GM18870 (cell line): Measurements from ENCODE around the gene PTBP3.
"Not testable (repeated sequence)": the region's sequence is repeated elsewhere in the genome, so short reads cannot be mapped to it uniquely, and the experiment has no call there.

Source experiments
- ATAC-seq: cut with Tn5 transposase; IDR thresholded peaks from one replicate; pipeline ENCODE4 v1.9.1; 2021; ENCODE audit warnings: moderate library complexity; ENCODE audit not compliant: unreplicated experiment

Gene PTBP3

GRCh38 chr9:112323378-112323854 is 10.0 kb downstream of the PTBP3 start:
- ATAC-seq = no peak

DNA sequence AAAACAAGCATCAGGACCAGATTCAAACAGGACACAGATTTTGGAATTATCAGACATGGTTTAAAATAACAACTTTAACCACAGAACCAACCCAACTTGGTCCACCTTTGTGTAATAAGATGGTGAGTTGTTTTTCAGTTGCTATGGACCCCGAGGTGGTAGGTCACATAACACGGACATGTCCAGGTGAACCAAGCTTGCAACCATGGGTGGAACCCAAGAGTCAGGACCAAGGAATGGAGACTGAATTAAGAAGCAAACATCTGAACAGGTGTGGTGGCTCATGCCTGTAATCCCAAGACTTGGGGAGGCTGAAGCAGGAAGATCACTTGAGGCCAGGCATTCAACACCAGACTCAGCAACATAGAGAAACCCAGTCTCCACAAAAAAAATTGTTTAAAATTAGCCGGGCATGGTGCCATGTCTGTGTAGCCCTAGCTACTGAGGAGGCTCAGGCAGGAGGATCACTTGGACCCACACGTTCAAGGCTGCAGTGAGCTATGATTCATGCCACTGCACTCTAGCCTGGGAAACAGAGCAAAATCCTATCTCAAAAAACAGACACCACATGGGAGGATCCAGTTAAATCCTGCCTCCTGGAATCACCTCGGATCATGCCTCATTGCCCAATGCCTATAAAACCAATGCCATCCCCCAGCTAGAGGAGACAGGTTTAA is 10.6 kb downstream of the PTBP3 start:
- ATAC-seq = no peak

GRCh38 chr9:112316258-112316943 is 17.0 kb downstream of the PTBP3 start:
- ATAC-seq = no peak

DNA sequence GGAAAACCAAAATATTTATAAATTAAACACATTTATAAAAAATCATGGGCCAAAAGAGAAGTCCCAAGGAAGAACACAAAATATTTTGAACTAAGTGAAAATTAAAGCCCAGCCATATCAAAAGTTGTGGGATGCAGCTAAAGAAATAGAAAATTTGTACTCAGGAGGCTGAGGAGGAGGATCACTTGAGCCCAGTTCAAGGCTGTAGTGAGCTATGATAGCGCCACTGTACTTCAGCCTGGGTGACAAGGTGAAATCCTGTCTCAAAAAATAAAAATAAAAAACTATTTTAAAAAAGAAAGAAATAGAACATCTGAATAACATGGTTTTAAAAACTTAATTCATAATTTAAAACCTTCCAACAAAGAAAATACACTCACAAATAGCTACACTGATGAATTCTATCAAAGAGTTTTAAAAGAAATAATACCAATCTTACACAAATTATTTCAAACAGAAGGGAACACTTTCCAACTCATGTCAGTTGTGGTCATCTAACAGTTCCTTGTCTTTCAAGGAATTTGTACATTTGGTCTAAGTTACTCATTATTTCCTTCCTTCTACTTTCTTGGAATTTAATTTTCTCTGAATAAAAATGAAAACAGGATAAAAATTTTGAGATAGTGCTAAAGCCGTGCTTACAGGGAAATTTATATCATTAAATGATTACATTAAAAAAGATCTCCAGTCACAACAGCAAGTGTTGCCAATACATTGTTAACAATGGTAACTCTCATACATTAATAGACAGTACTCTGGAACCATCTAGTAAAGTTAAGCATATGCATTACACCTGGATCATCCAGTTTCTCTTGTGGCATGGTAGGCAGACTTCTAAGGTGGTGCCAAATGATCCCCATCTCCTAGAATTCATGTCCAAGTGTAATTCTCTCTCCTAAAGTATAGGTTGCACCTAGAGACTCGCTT is 17.8 kb downstream of the PTBP3 start:
- no peak for ATAC-seq

DNA sequence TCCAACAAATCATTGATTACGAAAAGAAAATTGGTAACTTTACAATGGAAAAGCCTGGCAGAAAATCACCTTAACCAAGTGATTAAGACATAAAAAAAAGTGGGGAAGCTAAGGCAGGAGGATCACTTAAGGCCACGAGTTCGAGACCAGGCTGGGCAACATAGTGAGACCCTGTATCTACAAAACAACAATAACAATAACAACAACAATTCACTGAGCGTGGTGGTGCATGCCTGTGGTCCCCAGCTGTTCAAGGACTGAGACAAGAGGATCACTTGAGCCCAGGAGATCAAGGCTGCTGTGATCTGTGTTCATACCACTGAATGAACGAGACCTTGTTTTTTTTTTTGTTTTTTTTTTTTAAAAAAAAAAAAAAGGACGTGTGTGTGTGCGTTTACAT is 21.3 kb downstream of the PTBP3 start:
- no peak for ATAC-seq

- no peak for ATAC-seq
Measured at GRCh38 chr9:112311497-112311896, 21.9 kb downstream of the PTBP3 start.

- no peak for ATAC-seq
Measured at GRCh38 chr9:112310826-112311225, 22.6 kb downstream of the PTBP3 start.

GRCh38 chr9:112308588-112308987 is 24.8 kb downstream of the PTBP3 start:
- no peak for ATAC-seq

- no peak for ATAC-seq
Measured at GRCh38 chr9:112301420-112301819, 32.0 kb downstream of the PTBP3 start.

DNA sequence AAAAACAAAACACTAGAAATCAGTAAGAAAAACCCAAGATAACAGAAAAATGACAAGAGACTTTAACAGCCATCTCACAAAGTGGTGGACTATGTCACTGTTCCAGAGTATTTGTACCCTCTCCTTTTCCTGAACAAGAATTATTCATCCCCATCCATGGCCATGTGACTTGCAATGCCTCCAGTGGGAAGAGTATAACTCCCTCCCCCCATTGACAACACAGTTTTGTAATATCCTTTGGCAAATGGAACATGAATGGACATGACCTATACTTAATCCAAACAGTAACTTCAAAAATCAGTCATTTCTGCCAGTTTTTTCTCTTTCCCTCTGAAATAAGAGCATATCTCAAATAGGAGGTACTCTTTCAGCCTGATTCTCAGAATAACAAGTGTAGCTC is 33.9 kb downstream of the PTBP3 start:
- no peak for ATAC-seq

- no peak for ATAC-seq
Measured at GRCh38 chr9:112296929-112297328, 36.5 kb downstream of the PTBP3 start.

DNA sequence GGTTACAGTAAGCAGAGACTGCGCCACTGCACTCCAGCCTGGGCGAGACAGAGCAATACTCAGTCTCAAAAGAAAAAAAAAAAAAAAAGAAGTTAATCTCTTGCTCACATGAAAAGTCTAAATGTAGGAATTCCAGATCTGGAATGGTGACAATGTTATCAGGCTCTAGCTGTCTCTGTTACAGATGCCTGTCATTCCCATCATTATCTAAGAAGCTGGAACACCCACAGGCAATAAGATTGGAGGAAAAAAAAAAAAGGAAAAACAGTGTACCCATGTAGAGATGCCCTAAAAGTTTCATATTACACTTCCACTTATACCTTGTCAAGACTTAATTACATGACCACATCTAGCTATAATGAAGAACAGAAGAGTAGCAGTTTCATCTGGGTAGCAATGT is 38.2 kb downstream of the PTBP3 start:
- ATAC-seq = no peak

DNA sequence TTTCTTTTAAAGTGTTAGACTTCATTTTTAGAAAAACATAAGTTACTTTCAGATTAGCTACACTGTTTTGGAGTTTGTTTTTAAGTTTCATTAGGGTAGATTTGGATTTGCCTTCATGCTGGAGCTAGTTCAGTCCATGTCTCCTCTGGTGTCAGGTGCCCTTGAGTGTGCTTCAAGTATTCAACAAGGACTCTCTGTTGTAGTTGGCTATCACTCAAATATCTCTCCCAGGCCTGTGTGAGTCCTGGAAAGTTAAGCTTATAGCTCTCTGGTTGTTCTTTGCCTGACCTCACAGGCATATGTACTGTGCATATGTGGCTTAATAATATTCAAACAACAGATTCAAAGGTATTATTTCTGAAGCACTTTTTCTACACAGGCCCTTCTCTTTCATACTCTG is 45.4 kb downstream of the PTBP3 start:
- no peak for ATAC-seq

DNA sequence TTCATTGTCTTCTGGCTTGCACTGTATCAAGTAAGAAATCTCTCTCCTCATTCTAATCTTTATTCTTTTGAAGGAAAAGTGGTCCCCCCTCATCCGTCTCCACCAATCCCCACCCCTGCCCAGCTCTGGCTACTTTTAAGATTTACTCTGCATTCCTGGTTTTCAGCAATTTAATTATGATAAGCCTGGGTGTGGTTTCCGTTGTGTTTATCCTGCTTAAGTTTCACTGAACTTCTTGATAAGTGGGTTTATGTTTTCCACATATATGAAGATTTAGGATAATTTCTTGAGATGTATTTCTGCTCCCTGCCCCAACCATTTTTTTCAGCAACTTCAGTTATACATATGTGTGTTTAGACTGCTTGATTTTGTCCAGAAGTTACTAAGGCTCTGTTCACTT is 46.5 kb downstream of the PTBP3 start:
- ATAC-seq = no peak

GRCh38 chr9:112285056-112285455 is 48.4 kb downstream of the PTBP3 start:
- no peak for ATAC-seq

- no peak for ATAC-seq
Measured at GRCh38 chr9:112283582-112284253, 49.7 kb downstream of the PTBP3 start.

GRCh38 chr9:112282841-112283240 is 50.6 kb downstream of the PTBP3 start:
- not testable (repeated sequence) for ATAC-seq

DNA sequence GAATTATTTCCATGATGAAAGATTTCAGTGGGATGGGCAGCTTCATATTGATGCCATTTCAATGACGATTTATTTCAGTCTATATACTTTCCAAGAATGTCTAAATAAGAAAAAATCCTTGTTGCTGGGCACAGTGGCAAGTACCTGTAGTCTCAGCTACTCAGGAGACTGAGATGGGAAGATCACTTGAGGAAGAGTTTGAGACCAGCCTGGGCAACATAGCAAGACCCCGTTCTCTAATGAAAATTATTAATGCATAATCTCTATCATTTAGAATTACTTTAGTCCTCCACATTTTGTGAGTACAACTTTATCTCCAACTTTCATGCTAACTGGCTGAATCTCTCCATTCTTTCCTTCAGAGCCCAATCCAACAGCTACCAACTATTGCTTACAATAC is 52.5 kb downstream of the PTBP3 start:
- ATAC-seq = no peak

DNA sequence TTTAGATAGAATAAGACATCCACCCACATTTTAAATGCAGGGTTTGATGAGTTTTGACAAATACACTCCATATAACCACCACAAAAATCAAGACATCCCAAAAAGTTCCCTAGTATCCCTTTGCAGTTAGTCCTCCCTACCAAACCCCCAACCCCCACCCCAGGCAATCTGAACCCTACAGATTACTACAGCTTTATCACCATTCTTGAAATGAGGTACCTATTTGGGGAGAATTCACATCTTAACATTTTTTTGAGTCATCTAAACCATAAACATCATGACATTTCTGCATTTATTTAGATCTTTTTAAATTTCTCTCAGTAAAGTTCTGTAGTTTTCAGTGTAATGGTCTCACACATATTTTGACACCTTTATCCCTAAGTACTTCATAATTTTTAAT is 53.9 kb downstream of the PTBP3 start:
- ATAC-seq = no peak

DNA sequence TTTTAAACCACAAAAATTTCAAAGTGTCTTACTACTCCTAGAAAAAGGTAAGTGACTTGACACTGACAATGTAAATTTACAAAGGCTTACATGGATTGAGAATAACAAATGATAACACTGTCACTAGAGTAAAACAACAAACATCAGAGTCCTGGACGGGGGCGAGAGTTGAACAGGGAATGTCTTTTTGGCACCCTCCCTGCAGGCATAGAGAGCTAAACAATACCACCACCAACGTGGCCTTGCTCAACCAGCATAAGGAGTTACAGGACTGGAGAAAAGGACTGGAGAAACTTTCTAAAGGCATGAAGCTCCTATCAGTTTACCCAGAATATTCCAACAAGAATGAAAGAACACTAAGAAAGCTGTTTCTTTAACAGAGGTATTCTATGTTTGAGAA is 55.3 kb downstream of the PTBP3 start:
- no peak for ATAC-seq

GRCh38 chr9:112274600-112274999 is 58.8 kb downstream of the PTBP3 start:
- no peak for ATAC-seq
